GM18907 (cell line): Measurements from ENCODE around the gene ATF6B.
"Not testable (repeated sequence)": the region's sequence is repeated elsewhere in the genome, so short reads cannot be mapped to it uniquely, and the experiment has no call there.

Experiments used
- ATAC-seq: cut with Tn5 transposase; IDR thresholded peaks from one replicate; pipeline ENCODE4 v1.9.1; 2021; ENCODE audit warnings: mild to moderate bottlenecking, moderate library complexity; ENCODE audit not compliant: unreplicated experiment

ATF6B gene

DNA sequence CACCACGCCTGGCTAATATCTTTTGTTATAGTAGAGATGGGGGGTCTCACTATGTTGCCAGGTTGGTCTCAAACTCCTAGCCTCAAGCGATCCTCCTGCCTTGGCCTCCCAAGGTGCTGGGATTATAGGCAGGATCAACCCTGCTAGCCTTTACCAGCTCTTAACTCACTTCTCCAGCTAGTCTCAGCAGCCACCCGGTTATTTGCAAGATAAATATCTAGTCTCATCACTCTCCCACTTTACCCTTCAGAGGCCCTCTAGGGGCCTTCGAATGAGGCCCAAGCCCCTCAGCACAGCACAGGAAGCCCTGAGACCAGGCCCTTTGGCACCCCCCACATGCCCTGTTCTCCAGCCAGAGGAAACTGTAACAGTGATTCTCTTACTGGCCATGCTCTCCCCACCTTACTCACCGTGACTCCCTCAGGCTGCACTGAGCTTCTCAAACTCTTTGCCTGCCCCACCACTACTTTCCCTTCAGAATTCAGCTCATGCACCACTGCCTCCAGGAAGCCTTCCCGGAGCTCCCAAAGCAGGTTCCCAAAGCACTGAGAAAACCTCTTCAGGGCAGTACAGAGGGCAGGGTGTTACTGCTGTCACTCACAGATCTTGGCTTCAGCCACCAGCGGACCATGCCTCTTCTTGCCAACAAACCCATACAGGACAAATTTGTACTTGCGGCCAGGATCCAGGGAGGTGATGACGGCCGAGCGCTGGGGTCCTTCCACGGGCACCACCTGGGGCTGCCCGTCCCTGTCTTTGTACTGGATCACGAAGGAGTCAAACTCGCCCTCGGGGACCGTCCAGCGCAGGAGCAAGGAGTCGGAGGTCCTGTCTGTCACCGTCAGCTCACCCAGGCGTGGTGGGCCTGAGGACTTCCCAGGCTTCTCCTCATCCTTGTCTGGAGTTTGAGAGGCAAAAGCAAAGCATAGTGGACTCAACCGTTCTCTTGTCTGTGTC, 44.0 kb downstream of the ATF6B start:
- no peak for ATAC-seq

GRCh38 chr6:32082935-32083334, 45.1 kb downstream of the ATF6B start:
- no peak for ATAC-seq

- ATAC-seq = no peak
These were observed 45.6 kb downstream of the ATF6B start for GRCh38 chr6:32082478-32082877.

DNA sequence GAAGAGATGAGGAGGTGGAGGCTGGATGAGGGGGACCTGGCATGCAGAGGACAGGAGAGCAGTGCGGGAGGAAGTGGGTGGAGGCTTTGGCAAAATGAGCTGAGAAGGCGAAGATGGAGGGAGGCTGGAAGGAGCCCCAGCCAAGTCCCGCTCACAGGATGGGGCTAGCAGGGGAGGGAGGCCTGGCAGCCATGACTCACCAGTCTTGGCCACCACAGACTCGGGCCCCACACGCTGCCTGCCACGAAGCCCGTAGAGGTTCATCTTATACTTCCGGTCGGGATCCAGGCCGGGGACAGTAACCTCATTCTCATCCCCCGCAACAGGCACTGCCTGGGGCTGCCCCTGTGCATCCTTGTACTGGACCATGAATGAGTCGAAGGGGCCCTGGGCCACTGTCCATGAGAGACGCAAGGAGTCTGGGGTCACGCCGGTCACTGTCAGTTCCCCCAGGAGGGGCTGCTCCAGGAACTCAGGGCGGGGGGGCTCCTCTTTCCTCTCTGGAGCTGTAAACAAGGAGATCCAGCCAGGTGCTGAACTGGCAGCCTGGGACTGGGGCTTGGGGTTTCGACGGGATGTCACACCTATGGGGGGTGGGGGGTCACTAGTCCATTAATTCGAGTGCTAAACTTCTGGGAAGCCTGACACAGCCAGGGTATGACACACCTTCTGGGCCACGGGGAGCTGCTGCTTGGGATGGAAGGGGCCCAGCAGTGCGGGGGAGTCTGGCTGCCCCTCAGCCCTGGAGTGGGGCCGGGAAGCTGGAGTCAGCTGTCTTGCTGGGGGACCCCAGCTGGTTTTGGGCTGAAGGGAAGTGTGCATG, 46.7 kb downstream of the ATF6B start:
- no peak for ATAC-seq

GRCh38 chr6:32079566-32080290, 48.3 kb downstream of the ATF6B start:
- no peak for ATAC-seq

DNA sequence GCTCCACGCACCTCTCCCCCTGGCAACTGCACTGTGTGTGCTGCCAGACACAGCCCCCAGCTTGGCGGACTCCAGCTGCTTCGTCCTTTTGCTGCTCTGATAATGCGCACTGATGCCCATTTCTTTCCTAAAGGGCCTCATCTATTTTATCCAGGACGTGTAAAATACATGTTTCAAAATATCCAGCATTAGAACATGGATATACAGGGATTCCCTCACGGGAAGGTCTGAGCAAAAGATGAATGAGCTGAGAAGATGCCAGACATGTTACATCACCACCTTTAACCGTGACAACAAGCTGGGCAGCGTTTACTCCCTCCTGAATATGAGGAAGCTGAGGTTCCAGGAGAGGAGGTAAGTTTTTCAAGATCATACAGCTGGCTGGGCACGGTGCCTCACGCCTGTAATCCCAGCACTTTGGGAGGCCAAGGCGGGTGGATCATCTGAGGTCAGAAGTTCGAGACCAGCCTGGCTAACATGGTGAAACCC, 51.7 kb downstream of the ATF6B start:
- no peak for ATAC-seq

GRCh38 chr6:32075781-32076180, 52.3 kb downstream of the ATF6B start:
- no peak for ATAC-seq

GRCh38 chr6:32074996-32075532, 53.0 kb downstream of the ATF6B start:
- no peak for ATAC-seq

- no peak for ATAC-seq
These were observed 54.4 kb downstream of the ATF6B start for GRCh38 chr6:32073613-32074012.

- ATAC-seq = no peak
These were observed 54.9 kb downstream of the ATF6B start for GRCh38 chr6:32073101-32073500.

DNA sequence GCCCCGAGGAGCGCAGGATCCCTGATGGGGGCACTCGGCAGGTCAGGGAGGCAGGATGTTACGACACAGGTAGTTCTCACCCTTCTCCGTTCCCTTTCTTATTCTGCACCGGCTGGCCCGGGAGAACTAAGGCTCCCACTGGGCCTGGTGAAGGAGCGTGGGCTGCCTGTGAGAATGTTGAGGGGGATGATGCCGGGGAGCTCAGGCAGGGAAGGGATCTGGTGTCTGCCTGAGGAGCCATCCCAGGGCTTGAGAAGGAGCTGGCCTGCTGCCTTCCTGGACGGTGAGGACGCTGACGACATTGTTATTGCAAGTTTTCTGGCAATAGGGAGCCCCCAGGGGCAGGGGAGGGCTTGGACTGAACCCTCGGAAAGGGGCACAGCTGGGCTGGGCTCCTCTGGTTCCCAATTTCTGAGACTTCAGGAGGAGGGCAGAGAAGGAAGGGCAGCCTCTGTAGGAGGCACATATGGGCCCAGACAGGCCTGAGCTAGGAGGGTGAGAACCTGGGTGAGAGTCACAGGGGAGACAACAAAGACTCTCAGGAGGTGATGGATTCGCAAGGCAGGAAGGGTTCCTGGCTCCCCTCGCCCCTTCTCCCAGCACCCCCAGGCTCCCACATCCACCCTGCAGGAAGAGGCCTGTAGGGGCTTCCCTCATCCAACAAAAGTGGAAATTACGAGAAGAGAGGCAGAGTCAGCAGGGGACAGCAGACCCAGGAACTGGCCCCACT, 57.1 kb downstream of the ATF6B start:
- ATAC-seq = no peak

GRCh38 chr6:32069878-32070515, 58.0 kb downstream of the ATF6B start:
- no peak for ATAC-seq

DNA sequence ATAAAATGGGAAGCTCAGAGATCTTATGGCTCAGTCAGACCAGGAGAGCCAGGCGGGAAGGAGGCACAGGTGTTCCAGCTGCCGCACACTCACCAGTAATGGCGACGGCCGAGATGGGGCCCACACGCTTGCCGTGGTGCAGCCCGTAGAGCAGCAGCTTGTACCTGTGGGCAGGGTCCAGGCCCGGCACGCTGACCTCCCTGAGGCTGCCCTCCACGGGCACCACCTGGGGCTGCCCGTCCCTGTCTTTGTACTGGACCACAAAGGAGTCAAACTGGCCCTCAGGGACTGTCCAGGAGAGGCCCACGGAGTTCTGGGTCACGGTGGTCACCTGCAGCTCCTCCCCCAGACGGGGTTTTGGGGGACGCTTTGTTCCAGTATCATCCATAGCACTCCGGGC, 58.6 kb downstream of the ATF6B start:
- no peak for ATAC-seq

GRCh38 chr6:32068867-32069266, 59.2 kb downstream of the ATF6B start:
- ATAC-seq = no peak

DNA sequence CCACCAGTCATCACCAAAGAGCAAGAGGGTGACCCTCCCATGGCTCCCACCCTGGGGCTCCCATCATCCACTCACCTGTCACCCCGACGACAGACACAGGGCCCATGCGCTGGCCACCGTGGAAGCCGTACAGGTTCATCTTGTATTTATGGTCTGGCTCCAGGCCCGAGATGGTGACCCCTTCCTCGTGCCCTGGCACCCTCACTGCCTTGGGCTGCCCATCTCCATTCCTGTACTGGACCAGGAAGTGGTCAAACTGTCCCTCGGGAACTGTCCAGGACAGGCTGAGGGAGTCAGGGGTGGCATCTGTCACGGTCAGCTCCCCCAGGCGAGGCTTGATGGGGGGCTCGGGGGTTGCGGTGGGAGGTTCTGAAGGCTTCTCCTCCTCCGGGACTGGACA, 59.7 kb downstream of the ATF6B start:
- ATAC-seq = not testable (repeated sequence)

- not testable (repeated sequence) for ATAC-seq
These were observed 60.5 kb downstream of the ATF6B start for GRCh38 chr6:32067521-32067920.
